Measurements from ENCODE around the gene KIR3DL2.
"Not testable (repeated sequence)": the region's sequence is repeated elsewhere in the genome, so short reads cannot be mapped to it uniquely, and the experiment has no call there.

Gene KIR3DL2

GRCh38 chr19:54850061-54850640 lies at the start of gene KIR3DL2:
KIR3DL2 (plus strand) TSS chr19:54850443; CDS start chr19:54850476, 33 bp downstream.
- H3K27ac ChIP-seq; H3K36me3 ChIP-seq (ENCODE audit: insufficient read depth); H3K4me2 ChIP-seq; H3K9ac ChIP-seq; H3K4me1 ChIP-seq (ENCODE audit: low read depth, poor library complexity, severe bottlenecking); H2AFZ ChIP-seq (ENCODE audit: low read depth); H4K20me1 ChIP-seq (ENCODE audit: insufficient read depth); H3K79me2 ChIP-seq (ENCODE audit: insufficient read depth, low read depth); H3K4me3 ChIP-seq (IDR thresholded peaks at IDR 0.05; ENCODE audit: insufficient read depth, low read depth, low read length): not testable (repeated sequence)
- peaks cover 10% of the 10 kb centered on the region; the same call in 1 of the 2 replicates for H3K27me3 ChIP-seq (ENCODE audit: insufficient read depth, low read depth)

DNA sequence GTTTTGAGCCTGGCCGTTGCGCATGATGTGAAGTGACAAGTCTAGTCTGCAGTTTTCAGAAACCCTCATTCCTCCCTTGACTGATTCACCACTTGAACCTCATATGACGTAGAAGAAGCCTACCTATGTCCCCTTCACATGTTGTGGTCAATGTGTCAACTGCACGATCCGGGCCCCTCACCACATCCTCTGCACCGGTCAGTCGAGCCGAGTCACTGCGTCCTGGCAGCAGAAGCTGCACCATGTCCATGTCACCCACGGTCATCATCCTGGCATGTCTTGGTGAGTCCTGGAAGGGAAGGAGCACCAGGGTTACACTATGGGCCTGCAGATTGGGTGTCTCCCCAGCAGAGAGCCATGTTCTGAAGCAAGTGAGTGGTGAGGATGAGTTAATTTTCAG lies 46.8 kb upstream of the KIR3DL2 start, which contains the start of gene KIR2DL4:
Gene KIR2DL4 (plus strand): TSS at position 201 of the 400 bp plus-strand sequence. CDS start 42 bp downstream, at position 243.
- no peak within 1 kb of the TSS for H3K4me2 ChIP-seq
- H2AFZ ChIP-seq (ENCODE audit: low read depth): no peak within 1 kb of the TSS
- H3K27me3 ChIP-seq (ENCODE audit: insufficient read depth, low read depth): peaks cover 22% of the 10 kb centered on the region; the same call in 1 of the 2 replicates

DNA sequence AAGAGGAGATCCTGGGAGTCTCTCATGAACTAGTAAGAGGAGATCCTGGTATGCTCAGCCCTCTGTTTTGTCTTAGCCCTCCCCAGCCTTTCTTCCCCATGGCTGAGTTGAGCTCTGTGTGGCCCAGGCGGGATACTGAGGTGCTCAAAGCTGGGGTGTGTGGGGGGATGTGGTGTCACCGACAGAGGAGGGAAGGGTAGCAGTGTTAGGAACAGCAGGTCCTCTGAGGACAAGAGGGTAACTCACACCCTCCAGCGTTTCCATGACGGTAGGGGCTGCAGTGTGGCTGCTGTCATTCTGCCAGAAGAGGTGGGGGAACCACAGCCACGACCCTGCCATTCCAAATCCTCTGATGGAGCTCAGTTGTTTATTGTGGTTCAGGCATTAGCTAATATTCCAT lies 46.1 kb upstream of the KIR3DL2 start:
- TF ChIP-seq, protein P1, sequence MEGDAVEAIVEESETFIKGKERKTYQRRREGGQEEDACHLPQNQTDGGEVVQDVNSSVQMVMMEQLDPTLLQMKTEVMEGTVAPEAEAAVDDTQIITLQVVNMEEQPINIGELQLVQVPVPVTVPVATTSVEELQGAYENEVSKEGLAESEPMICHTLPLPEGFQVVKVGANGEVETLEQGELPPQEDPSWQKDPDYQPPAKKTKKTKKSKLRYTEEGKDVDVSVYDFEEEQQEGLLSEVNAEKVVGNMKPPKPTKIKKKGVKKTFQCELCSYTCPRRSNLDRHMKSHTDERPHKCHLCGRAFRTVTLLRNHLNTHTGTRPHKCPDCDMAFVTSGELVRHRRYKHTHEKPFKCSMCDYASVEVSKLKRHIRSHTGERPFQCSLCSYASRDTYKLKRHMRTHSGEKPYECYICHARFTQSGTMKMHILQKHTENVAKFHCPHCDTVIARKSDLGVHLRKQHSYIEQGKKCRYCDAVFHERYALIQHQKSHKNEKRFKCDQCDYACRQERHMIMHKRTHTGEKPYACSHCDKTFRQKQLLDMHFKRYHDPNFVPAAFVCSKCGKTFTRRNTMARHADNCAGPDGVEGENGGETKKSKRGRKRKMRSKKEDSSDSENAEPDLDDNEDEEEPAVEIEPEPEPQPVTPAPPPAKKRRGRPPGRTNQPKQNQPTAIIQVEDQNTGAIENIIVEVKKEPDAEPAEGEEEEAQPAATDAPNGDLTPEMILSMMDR (conservative IDR thresholded peaks at IDR 0.05; ENCODE audit: low read depth, low read length): no peak
- H3K27me3 ChIP-seq (ENCODE audit: insufficient read depth, low read depth): peaks cover 15% of the 10 kb centered on the region; the same call in 1 of the 2 replicates
- no peaks in the 10 kb centered on the region for H3K36me3 ChIP-seq (ENCODE audit: insufficient read depth)
- H3K79me2 ChIP-seq (ENCODE audit: insufficient read depth, low read depth): no peaks in the 10 kb centered on the region
- H3K4me2 ChIP-seq: no peak overlapping the region
- no peak overlapping the region for H2AFZ ChIP-seq (ENCODE audit: low read depth)
- no peak overlapping the region for H3K9ac ChIP-seq
- H4K20me1 ChIP-seq (ENCODE audit: insufficient read depth): no peaks in the 10 kb centered on the region
- H3K4me1 ChIP-seq (ENCODE audit: low read depth, poor library complexity, severe bottlenecking): no peaks in the 10 kb centered on the region
- H3K27ac ChIP-seq: no peak overlapping the region
- H3K4me3 ChIP-seq (IDR thresholded peaks at IDR 0.05; ENCODE audit: insufficient read depth, low read depth, low read length): no peak overlapping the region

More for the DNA sequence above, 46.8 kb upstream of the KIR3DL2 start, which contains the start of gene KIR2DL4:
- Histone ChIP-seq H4K20me1 (ENCODE audit: insufficient read depth) (no peaks in the 10 kb centered on the region), H3K4me3 (IDR thresholded peaks at IDR 0.05; ENCODE audit: insufficient read depth, low read depth, low read length) (no peak within 1 kb of the TSS), H3K36me3 (ENCODE audit: insufficient read depth) (no peaks in the 10 kb centered on the region), H3K4me1 (ENCODE audit: low read depth, poor library complexity, severe bottlenecking) (no peaks in the 10 kb centered on the region), H3K27ac (no peak within 1 kb of the TSS), H3K9ac (no peak within 1 kb of the TSS), H3K79me2 (ENCODE audit: insufficient read depth, low read depth) (no peaks in the 10 kb centered on the region)
- TF ChIP-seq, protein P1 (conservative IDR thresholded peaks at IDR 0.05; ENCODE audit: low read depth, low read length): no peak

DNA sequence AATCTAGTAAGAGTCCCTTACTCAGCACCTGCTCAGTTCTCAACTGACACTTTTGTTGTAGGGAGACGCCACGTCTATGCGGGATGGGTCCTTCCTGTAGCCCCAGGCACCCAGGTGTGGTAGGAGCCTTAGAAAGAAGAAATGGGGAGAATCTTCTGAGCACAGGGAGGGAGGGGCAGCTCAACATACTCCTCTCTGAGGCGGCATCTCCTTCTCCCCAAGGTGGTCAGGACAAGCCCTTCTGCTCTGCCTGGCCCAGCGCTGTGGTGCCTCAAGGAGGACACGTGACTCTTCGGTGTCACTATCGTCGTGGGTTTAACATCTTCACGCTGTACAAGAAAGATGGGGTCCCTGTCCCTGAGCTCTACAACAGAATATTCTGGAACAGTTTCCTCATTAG lies 45.7 kb upstream of the KIR3DL2 start:
- Histone ChIP-seq H3K4me3 (IDR thresholded peaks at IDR 0.05; ENCODE audit: insufficient read depth, low read depth, low read length) (no peak overlapping the region), H3K9ac (no peak overlapping the region), H3K4me1 (ENCODE audit: low read depth, poor library complexity, severe bottlenecking) (no peaks in the 10 kb centered on the region), H3K79me2 (ENCODE audit: insufficient read depth, low read depth) (no peaks in the 10 kb centered on the region), H4K20me1 (ENCODE audit: insufficient read depth) (no peaks in the 10 kb centered on the region), H3K27me3 (ENCODE audit: insufficient read depth, low read depth) (peaks cover 14% of the 10 kb centered on the region; the same call in 1 of the 2 replicates), H3K27ac (no peak overlapping the region), H3K4me2 (no peak overlapping the region), H2AFZ (ENCODE audit: low read depth) (no peak overlapping the region), H3K36me3 (ENCODE audit: insufficient read depth) (no peaks in the 10 kb centered on the region)
- TF ChIP-seq, protein P1 (conservative IDR thresholded peaks at IDR 0.05; ENCODE audit: low read depth, low read length): no peak

Measured in KMS-11 (cell line).